Measurements from ENCODE around the gene HSPA2.

Gene HSPA2

DNA sequence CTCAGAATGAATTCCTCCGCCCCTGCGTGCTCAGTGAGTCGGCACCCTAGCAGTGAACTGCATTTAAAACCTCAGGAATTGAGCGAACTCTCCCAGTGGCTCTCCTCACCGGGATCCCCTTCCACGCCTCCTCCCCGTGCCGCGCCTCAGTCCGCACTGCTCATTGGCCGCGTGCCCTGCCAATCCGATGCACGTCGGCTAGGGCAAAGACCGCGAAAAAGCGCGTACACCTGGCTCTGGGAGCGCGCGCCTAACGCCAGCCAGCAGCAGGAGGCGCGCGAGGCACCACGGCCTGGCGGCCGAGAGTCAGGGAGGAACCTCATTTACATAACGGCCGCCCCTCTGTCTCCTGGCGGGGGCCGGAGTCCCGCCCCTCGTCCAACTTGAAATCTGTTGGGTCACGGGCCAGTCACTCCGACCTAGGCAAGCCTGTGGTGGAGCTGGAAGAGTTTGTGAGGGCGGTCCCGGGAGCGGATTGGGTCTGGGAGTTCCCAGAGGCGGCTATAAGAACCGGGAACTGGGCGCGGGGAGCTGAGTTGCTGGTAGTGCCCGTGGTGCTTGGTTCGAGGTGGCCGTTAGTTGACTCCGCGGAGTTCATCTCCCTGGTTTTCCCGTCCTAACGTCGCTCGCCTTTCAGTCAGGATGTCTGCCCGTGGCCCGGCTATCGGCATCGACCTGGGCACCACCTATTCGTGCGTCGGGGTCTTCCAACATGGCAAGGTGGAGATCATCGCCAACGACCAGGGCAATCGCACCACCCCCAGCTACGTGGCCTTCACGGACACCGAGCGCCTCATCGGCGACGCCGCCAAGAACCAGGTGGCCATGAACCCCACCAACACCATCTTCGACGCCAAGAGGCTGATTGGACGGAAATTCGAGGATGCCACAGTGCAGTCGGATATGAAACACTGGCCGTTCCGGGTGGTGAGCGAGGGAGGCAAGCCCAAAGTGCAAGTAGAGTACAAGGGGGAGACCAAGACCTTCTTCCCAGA lies at the start of gene HSPA2:
Gene HSPA2 (plus strand): TSS at position 534 of the 995 bp plus-strand sequence. CDS start 109 bp downstream, at position 643.
- DNase-seq = peak; percentile 92 to 94

DNA sequence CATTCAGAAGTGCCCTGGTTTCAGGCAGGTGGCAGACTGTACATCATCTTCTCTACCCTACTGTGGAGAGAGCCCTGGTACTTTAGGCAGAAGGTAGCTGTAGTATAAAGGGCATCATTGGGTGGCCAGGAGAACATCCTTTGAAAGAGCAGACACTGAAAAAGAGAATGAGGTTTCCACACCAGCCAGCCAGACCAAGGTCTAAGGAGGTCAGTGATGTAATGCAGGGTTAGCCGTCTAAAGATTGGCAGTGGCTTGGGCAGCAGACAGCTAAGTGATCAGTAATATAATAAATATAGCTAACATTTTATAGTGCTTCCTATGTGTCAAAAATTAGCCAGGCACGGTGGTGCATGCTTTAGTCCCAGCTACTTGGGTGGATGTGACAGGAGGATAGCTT lies 48.9 kb upstream of the HSPA2 start:
- DNase-seq = no peak

DNA sequence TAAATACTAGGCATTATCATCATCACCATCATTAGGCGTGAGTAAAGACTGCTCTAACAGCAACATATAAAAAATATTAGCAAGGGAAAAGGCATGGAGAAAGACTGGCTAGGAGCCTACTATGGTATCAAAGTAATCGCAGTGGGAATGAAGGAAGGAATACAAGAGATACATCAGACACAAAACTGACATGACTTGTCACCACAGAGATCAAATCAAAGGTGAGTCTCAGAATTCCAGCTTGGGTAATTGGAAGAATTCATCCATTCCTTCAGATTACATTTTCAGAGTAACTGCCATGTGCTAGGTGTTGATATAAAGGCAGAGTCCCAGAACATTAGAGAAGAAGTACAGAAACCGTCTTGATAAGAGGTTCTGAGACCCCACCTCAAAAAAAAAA lies 47.1 kb upstream of the HSPA2 start:
- DNase-seq = no peak

DNA sequence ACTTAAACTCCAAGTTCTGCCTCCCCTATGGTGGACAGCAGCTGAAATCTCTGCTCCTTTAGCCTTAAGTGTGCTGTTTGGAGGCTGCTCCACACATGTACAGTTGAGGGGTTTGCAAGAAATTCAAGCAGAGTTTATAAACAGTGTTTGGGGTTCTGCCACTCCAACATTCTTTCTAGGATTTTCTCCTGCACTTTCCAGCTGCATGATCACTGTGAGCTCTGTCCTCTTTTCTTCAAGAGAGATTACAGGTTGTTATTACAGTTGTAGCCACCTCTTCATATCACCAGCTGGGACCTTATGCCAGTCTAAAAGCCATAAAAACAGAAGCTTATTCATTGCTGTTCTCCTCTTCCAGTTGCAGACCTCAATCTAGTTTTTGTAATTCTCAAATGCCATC lies 45.3 kb upstream of the HSPA2 start:
- DNase-seq = no peak

- DNase-seq = no peak
Observed at GRCh38 chr14:64496764-64497163, 43.8 kb upstream of the HSPA2 start.

DNA sequence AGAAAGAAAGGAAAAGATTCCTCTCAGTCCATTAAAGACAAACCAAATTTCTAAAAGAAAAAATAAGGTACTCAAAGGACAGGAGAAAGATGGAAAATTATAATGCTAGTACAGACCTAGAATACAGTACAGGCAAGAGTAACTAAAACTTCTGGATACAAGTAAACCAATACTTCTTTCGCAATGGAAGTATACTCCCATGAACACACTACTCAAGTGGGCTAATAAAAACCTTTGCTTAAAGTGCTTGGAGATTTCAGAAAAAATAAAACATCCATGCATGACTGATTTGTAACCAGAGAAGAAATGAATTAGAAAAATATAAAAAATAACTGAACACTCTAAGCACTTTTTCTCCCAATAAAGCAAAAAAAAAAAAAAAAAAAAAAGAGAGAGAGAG lies 40.5 kb upstream of the HSPA2 start:
- DNase-seq = no peak

- no peak for DNase-seq
Observed at GRCh38 chr14:64501411-64502171, 39.0 kb upstream of the HSPA2 start.

DNA sequence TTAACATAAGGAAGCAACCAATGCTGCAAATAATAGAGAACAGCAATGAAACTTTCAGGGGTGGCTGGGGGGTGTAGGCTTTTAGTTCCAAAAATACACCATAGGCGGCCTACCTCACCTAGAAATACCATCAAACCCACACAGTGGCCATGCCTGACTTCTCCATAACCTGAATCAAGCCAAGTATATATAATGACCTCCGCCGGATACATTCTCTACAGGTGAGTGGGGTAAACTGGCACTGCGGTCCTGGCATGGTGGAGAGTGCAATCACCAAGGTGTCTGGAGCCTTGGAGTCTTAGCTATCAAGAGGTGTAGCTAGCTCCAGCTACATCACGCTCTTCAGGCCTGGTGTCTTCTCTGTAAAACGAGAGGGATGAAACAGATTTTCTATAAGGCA lies 38.1 kb upstream of the HSPA2 start:
- DNase-seq = no peak

DNA sequence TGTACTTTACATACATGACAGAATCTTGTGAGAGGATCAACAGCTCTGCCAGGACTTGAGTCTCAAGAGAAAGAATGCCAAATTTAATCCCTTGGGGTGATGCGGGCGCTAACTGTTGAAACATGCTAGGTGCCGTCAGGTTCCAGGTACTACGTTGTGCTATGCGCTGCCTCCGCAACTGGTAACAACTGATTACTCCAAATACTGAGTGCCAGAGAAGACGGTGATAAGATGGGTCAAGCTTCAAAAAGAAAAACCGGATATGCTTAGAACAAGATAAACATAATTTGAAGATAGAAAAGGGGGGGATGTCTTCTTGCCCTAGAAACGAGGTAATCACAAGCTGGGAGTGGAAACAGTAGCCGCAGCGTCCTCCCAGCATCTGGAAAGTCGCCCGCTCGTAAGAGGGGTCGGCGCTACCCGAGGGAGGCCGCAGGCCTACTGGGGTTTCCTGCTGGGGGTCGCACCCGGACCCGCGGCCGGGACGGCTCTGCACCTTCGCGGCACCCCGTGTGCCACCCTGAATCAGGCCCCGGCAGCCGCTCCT lies 37.6 kb upstream of the HSPA2 start:
- peak; percentile 26 to 29 for DNase-seq

DNA sequence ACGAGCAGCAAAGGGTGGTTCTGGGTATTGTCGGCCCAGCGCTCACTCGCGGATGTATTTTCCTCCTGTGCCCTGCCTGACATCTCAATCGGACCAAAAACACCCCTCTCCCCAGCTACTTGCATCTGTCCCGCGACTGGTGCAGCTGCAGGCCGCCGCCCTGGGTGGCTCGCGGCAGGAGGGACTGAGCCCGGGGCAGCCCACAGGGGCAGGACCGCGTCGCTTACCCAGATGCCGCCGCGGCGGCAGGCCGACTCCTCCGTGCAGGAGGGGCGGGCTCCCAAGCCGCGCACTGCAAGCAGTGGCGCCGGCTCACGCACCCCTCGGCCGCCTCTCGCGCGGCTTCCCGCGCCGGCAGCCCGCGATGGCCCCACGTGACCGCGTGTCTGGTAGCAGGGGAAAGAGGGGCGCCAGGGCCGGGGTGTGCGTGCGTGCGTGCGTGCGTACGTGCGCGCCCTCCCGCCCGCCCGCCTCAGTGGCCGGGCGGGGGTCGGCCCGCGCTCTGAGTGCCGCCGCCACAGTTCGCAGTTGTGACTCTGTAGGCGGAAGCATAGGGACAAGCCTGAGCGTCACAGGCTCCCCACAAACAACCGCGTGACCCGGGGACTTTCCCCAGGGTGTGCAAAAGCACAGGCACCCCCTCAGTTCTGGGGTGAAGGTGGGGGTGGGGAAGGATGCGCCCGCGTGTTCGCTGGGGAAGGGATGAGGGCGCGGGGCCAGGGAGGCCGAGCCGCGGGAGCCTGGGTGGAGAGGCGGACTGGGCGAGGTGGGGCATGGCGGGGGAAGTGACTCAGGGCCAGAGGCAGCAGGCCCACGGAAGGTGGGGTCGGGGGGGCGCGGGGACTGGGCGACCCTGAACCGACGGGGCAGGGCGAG lies 36.9 kb upstream of the HSPA2 start, which contains the start of gene ZBTB25:
Gene ZBTB25 (minus strand): TSS at position 405 of the 876 bp plus-strand sequence. CDS start 13,305 bp downstream, outside the sequence.
- DNase-seq = peak; percentile 95 to 97

DNA sequence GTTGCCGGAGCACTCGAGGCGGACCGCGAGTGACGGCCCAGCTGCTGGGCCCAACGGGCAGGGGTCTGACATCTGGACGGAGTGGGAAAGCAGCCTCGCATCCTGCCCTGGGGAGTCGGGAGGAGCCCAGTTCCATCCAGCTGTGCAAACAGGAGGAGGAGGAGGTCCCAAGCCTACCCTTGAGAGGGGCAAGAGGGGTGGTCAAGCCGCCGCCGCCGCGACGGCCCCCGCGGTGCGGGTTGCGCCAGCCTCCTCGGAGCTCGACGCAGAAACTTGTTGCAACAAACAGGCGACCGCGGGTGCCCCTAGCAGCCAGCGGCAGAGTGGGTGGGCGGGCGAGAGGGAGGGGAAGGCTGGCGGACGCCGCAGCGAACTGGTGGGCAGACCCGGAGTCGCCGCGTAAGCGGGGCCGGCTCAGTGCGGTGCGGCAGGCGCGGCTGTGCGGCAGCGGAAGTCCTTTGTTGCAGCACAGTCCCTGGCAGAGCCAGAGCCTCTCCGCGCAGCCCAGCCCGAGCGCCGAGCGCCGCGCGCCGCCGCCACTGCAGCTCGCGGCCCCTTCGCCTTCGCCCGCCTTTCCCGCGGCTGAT lies 36.1 kb upstream of the HSPA2 start, which contains the start of gene ZBTB1:
Gene ZBTB1 (plus strand): TSS at position 461 of the 587 bp plus-strand sequence. CDS start 16,735 bp downstream, outside the sequence.
- peak; percentile 80 to 87 for DNase-seq

DNA sequence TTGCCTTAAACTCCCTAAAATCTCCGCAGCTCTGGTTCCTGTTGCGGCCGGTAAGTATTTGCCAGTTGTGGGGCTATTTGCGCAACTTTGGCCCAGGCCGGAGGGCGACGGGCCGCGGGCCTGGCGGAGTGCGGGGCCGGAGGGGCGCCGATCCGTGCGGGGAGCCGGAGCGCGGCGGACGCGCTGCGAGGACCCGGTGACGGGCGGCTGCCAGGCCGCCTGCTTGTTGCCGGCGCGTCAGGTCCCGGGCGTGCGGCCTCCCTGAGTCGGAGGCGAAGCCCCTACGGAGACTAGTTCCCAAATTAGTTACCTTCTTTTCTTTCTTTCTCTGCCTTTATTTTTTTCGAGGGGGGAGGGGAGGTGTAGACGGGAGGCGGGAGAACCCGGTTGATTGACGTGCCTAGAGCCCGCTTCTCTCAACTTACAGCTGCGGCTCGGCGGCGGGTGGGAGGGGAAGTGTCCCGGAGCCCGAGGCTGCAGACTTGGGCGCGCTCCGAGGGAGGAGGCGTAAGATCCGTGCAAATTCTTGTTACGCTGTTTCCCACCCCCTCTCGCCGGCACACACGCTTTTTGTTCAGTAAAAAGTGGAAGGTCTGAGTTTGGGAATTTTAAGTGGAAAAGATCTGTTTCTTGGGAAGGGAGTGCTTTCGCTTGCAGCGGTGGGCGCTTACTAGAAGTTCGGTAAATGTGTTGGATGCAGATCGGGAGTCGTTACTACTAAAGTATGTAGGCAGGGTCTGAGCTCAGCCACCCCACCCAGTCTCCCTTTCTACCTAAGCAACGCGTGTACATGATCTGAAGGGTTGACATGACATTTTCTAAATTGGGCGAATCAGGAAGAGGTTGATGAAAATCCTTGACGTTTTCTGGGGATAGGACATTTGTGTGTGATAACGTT lies 35.4 kb upstream of the HSPA2 start:
- peak; percentile 83 to 86 for DNase-seq

GRCh38 chr14:64506721-64507120 lies 33.8 kb upstream of the HSPA2 start:
- no peak for DNase-seq

DNA sequence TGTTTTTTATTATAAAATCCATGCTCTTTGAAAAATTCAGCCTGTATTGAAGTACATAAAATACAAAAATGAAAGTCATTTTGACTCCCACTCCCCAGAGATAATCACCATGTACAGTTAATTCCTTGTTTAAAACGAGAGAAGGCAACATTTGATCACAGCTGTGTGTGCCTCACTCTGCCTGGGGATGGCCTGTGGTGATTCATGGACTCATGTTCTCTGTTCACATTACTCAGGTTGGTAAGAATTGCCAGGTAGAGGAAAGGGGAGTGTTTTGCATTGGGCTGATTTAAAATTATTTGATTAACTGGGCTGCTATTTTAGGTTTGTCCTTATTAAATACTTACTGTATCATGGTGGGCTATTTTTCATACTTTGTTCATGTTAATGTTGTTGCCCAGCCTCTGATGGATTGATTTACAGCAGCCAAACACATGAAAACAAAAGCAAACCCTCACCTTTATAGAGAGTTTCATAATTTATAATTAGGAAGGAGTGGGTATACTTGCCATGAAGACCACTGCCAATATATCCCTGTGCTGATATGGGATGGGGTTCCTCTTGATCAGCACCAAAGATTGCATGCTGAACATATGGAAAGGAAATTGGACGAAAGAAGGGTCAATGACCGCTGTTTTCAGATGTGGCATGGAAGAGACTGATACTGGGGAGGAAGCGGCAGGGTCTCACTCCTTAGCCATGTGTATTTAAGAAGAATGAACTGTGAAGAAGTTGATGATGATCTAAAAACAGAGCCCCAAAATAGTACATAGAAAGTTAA lies 33.0 kb upstream of the HSPA2 start:
- peak; percentile 33 to 52 for DNase-seq

DNA sequence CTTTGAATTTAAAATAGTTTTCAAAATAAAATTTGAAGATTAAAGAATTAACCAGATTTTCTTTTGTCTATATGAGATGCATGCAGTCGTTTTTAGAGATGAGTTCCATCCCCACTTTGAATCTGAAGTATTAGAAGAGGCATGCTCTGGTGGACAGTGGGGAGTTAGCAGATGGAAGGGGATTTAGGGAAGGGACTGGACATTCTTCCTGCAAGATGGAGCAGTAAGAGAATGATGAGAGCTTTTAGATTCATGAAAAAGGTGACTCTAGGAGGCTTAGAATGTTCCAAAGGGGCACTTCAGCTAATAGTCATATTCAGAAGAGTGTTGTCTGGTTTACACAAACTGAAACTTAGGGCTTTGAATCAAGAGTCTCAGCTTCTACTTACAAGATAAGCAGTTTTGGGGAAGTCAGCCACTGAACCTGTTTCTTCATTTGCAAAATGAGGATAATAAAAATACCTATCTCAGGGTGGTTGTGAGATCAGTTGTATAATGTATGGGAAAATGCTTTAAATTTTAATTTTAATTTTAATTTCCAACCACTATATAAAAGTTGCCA lies 32.2 kb upstream of the HSPA2 start:
- no peak for DNase-seq

DNA sequence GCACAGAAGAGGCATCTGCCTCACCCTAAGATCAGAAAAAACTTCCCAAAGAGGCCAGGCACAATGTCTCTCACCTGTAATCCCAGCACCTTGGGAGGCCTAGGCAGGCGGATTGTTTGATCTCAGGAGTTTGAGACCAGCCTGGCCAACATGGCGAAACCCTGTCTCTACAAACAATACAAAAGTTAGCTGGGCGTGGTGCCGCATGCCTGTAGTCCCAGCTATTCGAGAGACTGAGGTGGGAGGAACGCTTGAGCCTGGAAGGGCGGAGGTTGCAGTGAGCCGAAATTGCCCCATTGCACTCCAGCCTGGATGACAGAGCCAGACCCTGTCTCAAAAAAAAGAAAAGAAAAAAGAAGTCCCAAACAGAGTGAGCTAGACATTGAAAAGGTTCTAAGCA lies 31.5 kb upstream of the HSPA2 start:
- DNase-seq = no peak

- peak; percentile 64 to 70 for DNase-seq
Observed at GRCh38 chr14:64510825-64511671, 29.5 kb upstream of the HSPA2 start.

DNA sequence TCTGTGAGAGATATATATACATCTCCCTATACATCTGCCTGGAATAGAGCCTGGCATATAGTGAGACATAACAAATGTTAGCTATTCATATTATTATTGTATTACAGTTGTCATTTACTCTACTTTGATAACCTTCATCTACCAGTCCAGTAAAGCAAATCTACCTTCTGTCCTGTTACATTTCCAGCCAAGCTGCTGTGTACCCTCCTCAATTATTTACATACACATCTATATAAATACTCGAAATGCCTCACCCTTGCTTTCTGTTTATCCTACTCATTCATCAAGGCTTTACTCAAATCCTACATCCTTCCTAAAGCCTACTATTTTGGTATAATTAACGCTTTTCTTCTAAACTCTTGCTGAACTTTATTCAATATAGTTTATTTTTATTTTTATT lies 27.3 kb upstream of the HSPA2 start:
- DNase-seq = no peak
